Breast epithelium (tissue), 4 donors: ENCODE measurements around the gene EPS8L1. TPM values are rescaled to one million over a fixed set of nuclear protein-coding genes. Genes with fewer than 3 reads are reported as not detected.

Experiments
- DNase-seq, 2 donors: peaks; one replicate each; pipeline ENCODE4 v3.0.0-alpha.2; 2019; ENCODE audit warnings: low spot score in 2 of 2
- H3K27ac ChIP-seq, 2 donors: fragments of 200-600 bp; sonication (generic) in 1 of 2; one replicate each; pipeline ENCODE4 v1.5.1; 2016 to 2019; ENCODE audit warnings: mild to moderate bottlenecking in 1 of 2
- H3K27me3 ChIP-seq, 2 donors: fragments of 200-600 bp; sonication (generic) in 1 of 2; one replicate each; pipeline versions ENCODE4 v1.5.1 to v1.6.0; 2017 to 2019; ENCODE audit warnings: control low read depth in 1 of 2, mild to moderate bottlenecking in 1 of 2
- H3K36me3 ChIP-seq: fragments of 200-600 bp; one replicate; pipeline ENCODE4 v1.5.1; 2019
- H3K4me1 ChIP-seq, 2 donors: fragments of 200-600 bp; sonication (generic); one replicate each; pipeline ENCODE4 v1.5.1; 2016 to 2019; ENCODE audit warnings: control low read depth in 1 of 2
- H3K4me3 ChIP-seq, 3 donors: fragments of 200-600 bp; sonication (generic); 1 replicate in 2 of 3; 2 replicates in 1 of 3; pipeline ENCODE4 v1.5.1; 2016 to 2019; ENCODE audit warnings: mild to moderate bottlenecking in 3 of 3, moderate library complexity in 2 of 3
- H3K9me3 ChIP-seq, 2 donors: fragments of 200-600 bp; sonication (generic) in 1 of 2; one replicate each; pipeline ENCODE4 v1.5.1; 2016 to 2019; ENCODE audit warnings: control low read depth in 1 of 2
- POLR2A ChIP-seq: fragments of 450-650 bp; IDR thresholded peaks from one replicate; pipeline ENCODE4 v1.6.1; 2016; ENCODE audit warnings: antibody characterized with exemption, mild to moderate bottlenecking, moderate library complexity
- POLR2AphosphoS5 ChIP-seq, 3 donors: sonication (generic); formaldehyde crosslinking; IDR thresholded peaks; one replicate each; pipeline ENCODE4 v1.6.1; 2017; ENCODE audit warnings: antibody characterized with exemption in 3 of 3
- intact Hi-C: fragments of 100-400 bp; cut with DNase I; formaldehyde crosslinking; loops from one replicate; pipeline ENCODE4 v1.15.1; 2023; ENCODE audit warnings: low total_unique reads
- total RNA-seq, 3 donors: library from RNA; depleted of rRNA; stranded (reverse); fragments of >200 nt; gene quantifications; one replicate each; pipeline ENCODE4 v1.1.0, GENCODE V29; 2016
- TF ChIP-seq, protein P1 (sequence below), 3 donors: fragments of 450-650 bp; IDR thresholded peaks; one replicate each; pipeline ENCODE4 v1.5.1; 2016 to 2017; ENCODE audit warnings: antibody characterized with exemption in 3 of 3, mild to moderate bottlenecking in 3 of 3, moderate library complexity in 3 of 3

EPS8L1 gene
- total RNA-seq, 3 donors from 2014 or later, result 2.4 to 51.1 (median 50.1) TPM

DNA sequence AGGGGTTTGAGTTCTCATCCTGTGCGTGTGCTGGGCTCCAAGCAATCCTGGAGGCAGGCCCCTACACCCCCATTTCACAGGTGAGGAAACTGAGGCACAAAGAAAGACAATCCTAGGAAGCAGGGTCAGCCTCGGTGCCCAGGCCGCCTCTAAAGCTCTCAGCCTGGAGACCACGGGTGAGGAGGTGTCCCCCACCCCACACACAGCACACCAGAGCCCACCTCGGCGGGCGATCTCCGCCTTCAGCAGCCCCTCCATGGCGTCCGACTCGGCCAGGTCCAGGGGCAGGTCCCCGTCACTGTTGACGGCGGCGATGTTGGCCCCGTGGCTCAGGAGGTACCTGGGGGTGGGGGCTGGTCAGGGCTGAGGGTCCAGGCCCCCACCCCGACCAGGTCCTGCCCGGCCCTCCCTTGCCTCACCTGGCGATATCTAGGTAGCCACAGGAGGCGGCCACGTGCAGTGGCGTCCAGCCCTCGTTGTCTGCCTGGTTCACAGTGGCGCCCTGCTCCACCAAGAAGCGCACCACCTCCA is 36.6 kb downstream of the EPS8L1 start:
- intact Hi-C loops, result loop anchor here (5.0 kb wide), 1 partner anchor 1530 kb away; no protein-coding TSS in a partner anchor
- no peak for DNase-seq
- TF ChIP-seq, protein P1, sequence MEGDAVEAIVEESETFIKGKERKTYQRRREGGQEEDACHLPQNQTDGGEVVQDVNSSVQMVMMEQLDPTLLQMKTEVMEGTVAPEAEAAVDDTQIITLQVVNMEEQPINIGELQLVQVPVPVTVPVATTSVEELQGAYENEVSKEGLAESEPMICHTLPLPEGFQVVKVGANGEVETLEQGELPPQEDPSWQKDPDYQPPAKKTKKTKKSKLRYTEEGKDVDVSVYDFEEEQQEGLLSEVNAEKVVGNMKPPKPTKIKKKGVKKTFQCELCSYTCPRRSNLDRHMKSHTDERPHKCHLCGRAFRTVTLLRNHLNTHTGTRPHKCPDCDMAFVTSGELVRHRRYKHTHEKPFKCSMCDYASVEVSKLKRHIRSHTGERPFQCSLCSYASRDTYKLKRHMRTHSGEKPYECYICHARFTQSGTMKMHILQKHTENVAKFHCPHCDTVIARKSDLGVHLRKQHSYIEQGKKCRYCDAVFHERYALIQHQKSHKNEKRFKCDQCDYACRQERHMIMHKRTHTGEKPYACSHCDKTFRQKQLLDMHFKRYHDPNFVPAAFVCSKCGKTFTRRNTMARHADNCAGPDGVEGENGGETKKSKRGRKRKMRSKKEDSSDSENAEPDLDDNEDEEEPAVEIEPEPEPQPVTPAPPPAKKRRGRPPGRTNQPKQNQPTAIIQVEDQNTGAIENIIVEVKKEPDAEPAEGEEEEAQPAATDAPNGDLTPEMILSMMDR (IDR thresholded peaks at IDR 0.05), result no peak
- no peak for TF ChIP-seq POLR2AphosphoS5 (IDR thresholded peaks at IDR 0.05)
- TF ChIP-seq POLR2A, result no peak
- peaks cover 0 to 18% of the 10 kb centered on the region in 2 donors for H3K4me1 ChIP-seq
- H3K27ac ChIP-seq, result peak overlapping the region; percentile 90 to 96
- no peaks in the 10 kb centered on the region for H3K9me3 ChIP-seq
- no peaks in the 10 kb centered on the region for H3K36me3 ChIP-seq
- no peaks in the 10 kb centered on the region for H3K27me3 ChIP-seq
- peak overlapping the region in 1 of 3 donors; percentile 96 for H3K4me3 ChIP-seq

- Histone ChIP-seq H3K36me3 (no peaks in the 10 kb centered on the region), H3K4me3 (peak overlapping the region in 2 of 3 donors; percentile 15 to 96), H3K27ac (peak overlapping the region; percentile 90 to 96), H3K9me3 (no peaks in the 10 kb centered on the region), H3K27me3 (no peaks in the 10 kb centered on the region), H3K4me1 (peaks cover 0 to 18% of the 10 kb centered on the region in 2 donors)
- no peak for TF ChIP-seq POLR2AphosphoS5 (IDR thresholded peaks at IDR 0.05)
- TF ChIP-seq POLR2A, result no peak
- TF ChIP-seq, protein P1 (IDR thresholded peaks at IDR 0.05), result no peak
- intact Hi-C loops, result loop anchor here (5.0 kb wide), 1 partner anchor 1531 kb away; no protein-coding TSS in a partner anchor
- DNase-seq, result no peak
Observed at GRCh38 chr19:55112777-55113569, 37.3 kb downstream of the EPS8L1 start.

DNA sequence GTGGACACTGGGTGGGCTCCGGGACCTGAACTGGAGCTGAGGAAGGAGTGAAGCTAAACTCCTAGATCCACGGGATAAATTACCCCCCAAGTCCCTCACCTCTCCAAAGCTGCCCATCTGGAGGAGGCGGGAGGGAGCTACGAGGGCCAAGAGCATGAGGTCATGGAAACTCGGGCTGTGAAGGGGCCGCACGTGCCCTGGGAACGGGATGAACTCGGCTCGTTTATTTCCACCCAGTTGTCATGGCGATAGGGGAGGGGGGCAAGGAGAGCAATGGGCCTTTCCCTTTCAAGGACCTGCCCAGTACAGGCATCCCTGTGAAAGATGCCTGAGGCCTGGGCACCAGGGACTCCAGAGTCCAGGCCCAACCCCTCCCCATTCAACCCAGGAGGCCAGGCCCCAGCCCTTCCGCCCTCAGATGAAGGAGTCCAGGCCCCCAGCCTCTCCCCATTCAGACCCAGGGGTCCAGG is 37.9 kb downstream of the EPS8L1 start:
- DNase-seq, result peak; percentile 76 to 78
- peaks cover 0 to 18% of the 10 kb centered on the region in 2 donors for H3K4me1 ChIP-seq
- H3K27me3 ChIP-seq, result no peaks in the 10 kb centered on the region
- intact Hi-C loops, result loop anchor here (5.0 kb wide), 1 partner anchor 1531 kb away; no protein-coding TSS in a partner anchor
- peak overlapping the region in 2 of 3 donors; percentile 15 to 96 for H3K4me3 ChIP-seq
- H3K9me3 ChIP-seq, result no peaks in the 10 kb centered on the region
- peak overlapping the region; percentile 90 to 96 for H3K27ac ChIP-seq
- H3K36me3 ChIP-seq, result no peaks in the 10 kb centered on the region
- TF ChIP-seq POLR2A (no peak), POLR2AphosphoS5 (IDR thresholded peaks at IDR 0.05) (peak; percentile 79 to 95 (median 95))

DNA sequence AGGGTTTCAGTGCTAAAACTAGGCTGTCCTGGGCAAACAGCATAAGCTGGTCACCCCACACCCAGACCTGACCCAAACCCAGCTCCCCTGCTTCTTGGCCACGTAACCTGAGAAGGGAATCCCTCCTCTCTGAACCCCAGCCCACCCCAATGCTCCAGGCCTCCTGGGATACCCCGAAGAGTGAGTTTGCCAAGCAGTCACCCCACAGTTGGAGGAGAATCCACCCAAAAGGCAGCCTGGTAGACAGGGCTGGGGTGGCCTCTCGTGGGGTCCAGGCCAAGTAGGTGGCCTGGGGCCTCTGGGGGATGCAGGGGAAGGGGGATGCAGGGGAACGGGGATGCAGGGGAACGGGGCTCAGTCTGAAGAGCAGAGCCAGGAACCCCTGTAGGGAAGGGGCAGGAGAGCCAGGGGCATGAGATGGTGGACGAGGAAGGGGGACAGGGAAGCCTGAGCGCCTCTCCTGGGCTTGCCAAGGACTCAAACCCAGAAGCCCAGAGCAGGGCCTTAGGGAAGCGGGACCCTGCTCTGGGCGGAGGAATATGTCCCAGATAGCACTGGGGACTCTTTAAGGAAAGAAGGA is 39.0 kb downstream of the EPS8L1 start:
- Histone ChIP-seq H3K9me3 (no peaks in the 10 kb centered on the region), H3K4me3 (peak overlapping the region in 2 of 3 donors; percentile 93 to 96), H3K36me3 (no peaks in the 10 kb centered on the region), H3K27me3 (no peaks in the 10 kb centered on the region), H3K4me1 (peaks cover 0 to 18% of the 10 kb centered on the region in 2 donors), H3K27ac (peak overlapping the region; percentile 90 to 96)
- intact Hi-C loops, result loop anchor here (5.0 kb wide), 1 partner anchor 1532 kb away; no protein-coding TSS in a partner anchor
- no peak for DNase-seq
- TF ChIP-seq, protein P1 (IDR thresholded peaks at IDR 0.05), result no peak
- no peak for TF ChIP-seq POLR2AphosphoS5 (IDR thresholded peaks at IDR 0.05)
- no peak for TF ChIP-seq POLR2A

DNA sequence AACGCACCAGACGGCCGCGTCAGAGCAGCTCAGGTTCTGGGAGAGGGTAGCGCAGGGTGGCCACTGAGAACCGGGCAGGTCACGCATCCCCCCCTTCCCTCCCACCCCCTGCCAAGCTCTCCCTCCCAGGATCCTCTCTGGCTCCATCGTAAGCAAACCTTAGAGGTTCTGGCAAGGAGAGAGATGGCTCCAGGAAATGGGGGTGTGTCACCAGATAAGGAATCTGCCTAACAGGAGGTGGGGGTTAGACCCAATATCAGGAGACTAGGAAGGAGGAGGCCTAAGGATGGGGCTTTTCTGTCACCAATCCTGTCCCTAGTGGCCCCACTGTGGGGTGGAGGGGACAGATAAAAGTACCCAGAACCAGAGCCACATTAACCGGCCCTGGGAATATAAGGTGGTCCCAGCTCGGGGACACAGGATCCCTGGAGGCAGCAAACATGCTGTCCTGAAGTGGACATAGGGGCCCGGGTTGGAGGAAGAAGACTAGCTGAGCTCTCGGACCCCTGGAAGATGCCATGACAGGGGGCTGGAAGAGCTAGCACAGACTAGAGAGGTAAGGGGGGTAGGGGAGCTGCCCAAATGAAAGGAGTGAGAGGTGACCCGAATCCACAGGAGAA is 39.9 kb downstream of the EPS8L1 start:
- Histone ChIP-seq H3K27me3 (no peaks in the 10 kb centered on the region), H3K9me3 (no peaks in the 10 kb centered on the region), H3K4me1 (peaks cover 0 to 18% of the 10 kb centered on the region in 2 donors), H3K4me3 (peak overlapping the region; percentile 86 to 96 (median 93)), H3K27ac (peak overlapping the region; percentile 90 to 96), H3K36me3 (no peaks in the 10 kb centered on the region)
- intact Hi-C loops, result no loop called here
- TF ChIP-seq POLR2AphosphoS5 (IDR thresholded peaks at IDR 0.05), result no peak
- no peak for TF ChIP-seq POLR2A
- TF ChIP-seq, protein P1 (IDR thresholded peaks at IDR 0.05), result no peak
- no peak for DNase-seq
